Erythroblast (primary cell): ENCODE results near the gene HTR5A.
"Not testable (repeated sequence)": the region's sequence is repeated elsewhere in the genome, so short reads cannot be mapped to it uniquely, and the experiment has no call there.

Source experiments
- DNase-seq, 2 experiments: peaks; one replicate each; lab custom pipeline; 2025; lab: John Stamatoyannopoulos, UW
- GATA1 ChIP-seq: IDR thresholded peaks from 2 replicates; pipeline ENCODE4 v1.6.1; 2011; ENCODE audit warnings: low read depth, mild to moderate bottlenecking, control low read depth, low read length, moderate library complexity
- POLR2A ChIP-seq: IDR thresholded peaks from 2 replicates; pipeline ENCODE4 v1.6.1; 2011; ENCODE audit warnings: mild to moderate bottlenecking, low read length

Gene HTR5A

GRCh38 chr7:155069992-155070751 is at the start of gene HTR5A:
HTR5A (plus strand) TSS chr7:155070324; CDS start chr7:155070900, 576 bp downstream.
- peak; percentile 84 to 85 for DNase-seq
- TF ChIP-seq GATA1: no peak
- no peak for TF ChIP-seq POLR2A

DNA sequence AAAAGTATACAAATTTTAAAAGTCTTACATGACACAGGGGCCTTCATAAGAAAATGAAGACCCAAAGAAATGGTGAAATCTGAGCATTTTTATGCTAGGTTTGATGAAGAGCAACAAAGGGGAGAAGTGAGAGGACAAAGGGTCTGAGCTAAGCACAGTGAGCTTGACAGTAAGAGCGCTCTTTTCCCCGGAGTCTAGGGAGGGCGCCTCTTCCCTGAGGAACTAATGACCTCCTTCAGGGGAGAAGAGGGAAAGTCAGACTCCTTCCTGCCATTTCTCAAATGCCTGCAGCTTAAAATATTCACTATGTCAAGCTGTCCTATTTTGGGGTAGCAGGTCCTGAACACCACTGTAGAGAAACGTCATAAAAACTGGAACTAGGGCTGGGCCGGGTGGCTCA is 49.1 kb upstream of the HTR5A start:
- TF ChIP-seq POLR2A (no peak), GATA1 (no peak)
- DNase-seq: no peak

- DNase-seq: no peak
Observed at GRCh38 chr7:155021699-155022145, 48.4 kb upstream of the HTR5A start.

DNA sequence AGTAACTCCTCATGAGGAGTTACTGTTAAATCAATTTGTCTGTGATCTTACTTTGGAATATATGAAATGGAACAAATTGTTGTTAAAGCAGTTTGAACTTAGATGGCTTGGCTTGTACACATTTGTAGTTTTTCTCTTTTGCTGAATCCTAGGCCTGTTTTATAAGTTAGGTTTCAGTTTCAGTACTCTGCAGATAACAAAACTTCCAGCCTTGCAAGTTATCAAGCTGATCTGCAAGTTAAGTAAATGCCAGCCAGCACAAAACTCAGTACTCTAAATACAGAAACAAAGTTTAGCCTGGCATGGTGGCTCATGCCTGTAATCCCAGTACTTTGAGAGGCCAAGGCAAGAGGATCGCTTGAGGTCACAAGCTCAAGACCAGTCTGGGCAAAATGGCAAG is 42.2 kb upstream of the HTR5A start:
- no peak for DNase-seq

More at GRCh38 chr7:155021699-155022145, 48.4 kb upstream of the HTR5A start:
- TF ChIP-seq POLR2A (no peak), GATA1 (no peak)

DNA sequence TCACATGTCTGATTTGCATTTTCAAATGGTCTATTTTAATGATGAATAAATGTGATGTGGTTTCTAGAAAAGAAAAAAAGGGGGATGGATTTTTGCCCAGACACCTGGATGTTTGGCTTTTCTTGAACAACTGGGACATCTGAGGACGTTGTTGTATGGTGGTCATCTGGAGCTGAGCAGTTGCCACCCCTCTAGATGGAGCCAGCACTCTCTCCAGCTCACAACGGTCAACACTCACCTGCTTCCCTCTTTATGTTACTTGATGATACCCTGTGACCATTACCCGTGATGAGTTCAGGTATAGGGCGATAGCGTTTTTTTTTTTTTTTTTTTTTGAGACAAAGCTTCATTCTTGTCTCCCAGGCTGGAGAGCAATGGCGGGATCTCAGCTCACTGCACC is 37.1 kb upstream of the HTR5A start:
- no peak for TF ChIP-seq GATA1
- TF ChIP-seq POLR2A: no peak
- DNase-seq: no peak

More for the DNA sequence above, 42.2 kb upstream of the HTR5A start:
- no peak for TF ChIP-seq POLR2A

- DNase-seq: not testable (repeated sequence)
Observed at GRCh38 chr7:155034495-155034894, 35.6 kb upstream of the HTR5A start.

DNA sequence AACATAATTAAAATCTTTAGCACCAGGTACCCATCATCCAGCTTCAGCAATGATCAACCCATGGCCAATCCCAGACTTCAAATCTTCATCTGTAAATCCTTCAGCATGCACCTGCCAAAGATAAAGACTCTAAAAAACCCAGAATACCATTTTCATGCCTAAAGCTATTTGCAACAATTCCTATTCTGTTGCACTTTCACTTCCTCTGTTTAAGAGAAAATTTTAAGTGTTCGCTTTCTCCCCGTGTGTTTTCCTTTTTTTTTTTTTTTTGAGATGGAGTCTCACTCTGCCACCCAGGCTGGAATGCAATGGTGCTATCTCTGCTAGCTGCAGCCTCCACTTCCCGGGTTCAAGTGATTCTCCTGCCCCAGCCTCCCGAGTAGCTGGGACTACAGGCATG is 31.8 kb upstream of the HTR5A start:
- TF ChIP-seq GATA1 (no peak), POLR2A (no peak)
- DNase-seq: no peak

GRCh38 chr7:155043756-155044155 is 26.4 kb upstream of the HTR5A start:
- TF ChIP-seq POLR2A (no peak), GATA1 (no peak)
- DNase-seq: no peak

DNA sequence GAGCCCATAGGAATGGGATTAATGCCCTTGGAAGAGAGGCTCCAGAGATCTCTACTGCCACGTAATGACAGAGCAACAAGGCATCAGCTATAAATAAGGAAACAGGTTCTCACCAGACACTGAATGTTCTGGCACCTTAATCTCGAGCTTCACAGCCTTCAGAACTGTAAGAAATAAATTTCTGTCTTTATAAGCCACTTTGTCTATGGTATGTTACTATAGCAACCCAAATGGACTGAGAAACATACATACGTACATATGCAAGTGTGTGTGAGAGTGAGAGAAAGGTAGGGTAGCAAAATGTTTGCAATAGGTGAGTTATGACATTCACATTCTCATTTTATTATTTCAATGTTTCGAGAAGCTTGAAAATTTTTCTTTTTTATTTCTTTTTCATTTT is 22.1 kb upstream of the HTR5A start:
- no peak for DNase-seq
- TF ChIP-seq GATA1 (no peak), POLR2A (no peak)

DNA sequence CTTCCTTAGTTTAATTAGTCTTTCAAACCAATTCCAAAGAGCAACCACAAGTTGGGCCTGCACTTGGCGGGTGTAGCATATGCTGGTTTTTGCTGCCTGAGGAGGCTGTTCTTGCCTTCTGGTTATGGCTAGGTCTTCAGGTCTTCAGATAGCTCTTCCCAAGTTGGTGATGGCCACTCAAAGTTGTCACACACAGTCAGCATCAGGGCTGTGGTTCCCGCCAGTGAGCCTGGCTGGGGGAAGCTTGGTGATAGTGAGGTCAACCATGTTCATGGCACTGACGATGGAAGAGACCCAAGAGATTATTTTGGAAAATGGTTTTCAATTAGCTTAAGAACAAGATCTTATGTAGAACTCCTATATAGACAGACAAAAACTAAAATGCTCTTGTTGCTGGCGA is 18.8 kb upstream of the HTR5A start:
- TF ChIP-seq POLR2A (no peak), GATA1 (no peak)
- no peak for DNase-seq

DNA sequence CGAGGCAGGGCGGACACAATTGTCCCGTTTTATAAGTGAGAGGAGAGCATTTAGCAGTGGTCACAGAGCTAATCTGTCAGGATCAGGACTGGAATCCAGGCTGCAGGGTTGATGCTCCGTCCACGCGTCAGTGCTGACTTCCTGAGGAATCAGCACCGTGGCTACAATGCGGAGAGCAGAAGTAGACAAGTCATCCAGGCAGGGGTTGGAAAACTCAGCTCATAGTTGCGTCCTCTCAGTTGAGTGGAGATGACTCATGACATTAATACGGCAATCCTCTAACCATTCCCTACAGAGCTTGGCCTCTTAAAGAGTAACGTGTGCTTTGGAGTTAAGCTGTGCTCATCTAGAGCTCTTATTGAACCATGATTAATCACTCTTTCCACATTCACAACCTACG is 17.1 kb upstream of the HTR5A start:
- TF ChIP-seq GATA1 (no peak), POLR2A (no peak)
- DNase-seq: no peak

DNA sequence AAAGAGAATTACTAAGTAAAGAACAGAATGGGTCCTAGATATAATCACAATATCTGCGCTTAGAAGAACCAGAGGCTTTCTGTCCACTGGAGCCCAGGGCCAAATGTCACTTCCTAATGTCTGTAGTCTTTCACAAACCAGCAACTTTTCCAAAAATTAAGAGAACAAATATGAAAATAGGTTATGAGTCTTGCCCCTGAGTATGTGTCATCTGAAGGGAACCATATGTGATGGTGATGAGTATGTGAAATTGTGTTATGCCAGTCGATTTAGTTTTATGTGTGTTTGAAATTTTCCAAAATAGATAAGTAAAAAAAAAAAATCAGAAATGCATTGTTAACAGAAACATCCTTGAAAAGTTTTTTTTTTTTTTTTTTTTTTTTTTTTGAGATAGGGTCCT is 15.4 kb upstream of the HTR5A start:
- no peak for DNase-seq
- no peak for TF ChIP-seq GATA1
- no peak for TF ChIP-seq POLR2A

GRCh38 chr7:155057076-155057475 is 13.0 kb upstream of the HTR5A start:
- TF ChIP-seq POLR2A (no peak), GATA1 (no peak)
- DNase-seq: no peak

DNA sequence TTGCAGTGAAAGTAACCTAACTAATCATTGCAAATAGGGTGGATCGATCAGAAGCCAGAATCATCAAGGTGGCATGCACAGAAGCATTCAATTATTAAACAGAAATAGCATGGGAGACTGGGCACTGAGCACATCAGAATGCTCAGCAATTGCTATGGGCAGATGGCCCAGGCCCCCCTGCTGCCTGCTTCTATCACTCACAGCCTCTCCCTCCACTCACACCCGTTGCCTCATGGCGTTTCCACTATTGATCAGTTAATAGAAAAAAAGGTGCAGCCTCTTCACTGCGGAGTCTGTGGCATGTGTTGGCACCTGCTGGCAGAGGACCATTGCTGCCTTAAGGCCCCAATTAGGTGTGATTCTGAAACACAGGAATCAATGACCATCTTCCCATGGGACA is 11.2 kb upstream of the HTR5A start:
- TF ChIP-seq POLR2A: no peak
- no peak for TF ChIP-seq GATA1

DNA sequence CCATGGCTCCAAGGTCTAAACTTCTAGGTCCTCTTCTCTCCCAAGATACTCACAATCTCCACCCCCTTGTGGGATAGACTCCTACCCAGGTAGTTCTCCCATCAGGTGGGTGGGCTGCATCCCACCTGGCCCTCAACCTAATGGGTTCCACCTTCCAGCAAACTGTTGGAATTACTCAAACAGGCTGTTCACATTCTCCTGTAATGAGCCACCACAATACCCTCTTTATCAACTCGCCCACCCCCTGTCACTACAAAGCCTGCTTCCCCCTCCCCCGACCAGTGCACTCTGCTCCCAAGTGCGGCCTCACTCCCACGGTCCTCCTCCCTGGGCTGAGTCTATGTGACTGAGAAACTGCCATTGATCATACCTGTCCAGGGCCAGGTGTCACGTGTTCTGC is 10.4 kb upstream of the HTR5A start:
- TF ChIP-seq GATA1 (no peak), POLR2A (no peak)

More for the DNA sequence above, 11.2 kb upstream of the HTR5A start:
- DNase-seq: no peak

DNA sequence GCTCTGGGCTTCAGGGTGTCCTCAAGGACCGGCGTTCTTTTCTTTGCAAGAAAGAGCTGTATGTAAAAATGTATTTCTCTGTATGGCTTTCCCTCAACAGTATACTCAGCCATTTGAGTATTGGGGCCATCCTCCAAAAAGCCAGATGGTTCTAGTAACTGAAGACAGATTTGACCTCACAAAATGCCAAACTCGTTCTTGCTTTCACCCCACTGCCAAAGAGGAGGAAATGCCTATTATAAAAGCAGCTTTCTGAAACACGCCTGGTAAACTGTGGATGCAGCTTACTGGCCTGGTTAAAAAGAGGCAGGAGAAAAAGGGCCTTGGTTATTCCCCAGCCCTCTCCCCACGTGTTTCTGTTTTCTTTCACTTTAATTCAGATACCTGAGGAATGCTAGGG is 7.7 kb upstream of the HTR5A start:
- TF ChIP-seq GATA1: no peak
- no peak for TF ChIP-seq POLR2A
- no peak for DNase-seq

More for the DNA sequence above, 10.4 kb upstream of the HTR5A start:
- DNase-seq: no peak
